Activated CD4-positive, CD25-positive, alpha-beta regulatory T cell treated with anti-CD3 and anti-CD28 coated beads, Interleukin-2, amount 50 U/mL, for 16 hours (primary cell): Measurements from ENCODE around the gene ANKLE1.

Source experiments
- DNase-seq: peaks from one replicate; pipeline ENCODE4 v3.0.0-alpha.2; 2020; ENCODE audit warnings: low read depth, low spot score

ANKLE1 gene

DNA sequence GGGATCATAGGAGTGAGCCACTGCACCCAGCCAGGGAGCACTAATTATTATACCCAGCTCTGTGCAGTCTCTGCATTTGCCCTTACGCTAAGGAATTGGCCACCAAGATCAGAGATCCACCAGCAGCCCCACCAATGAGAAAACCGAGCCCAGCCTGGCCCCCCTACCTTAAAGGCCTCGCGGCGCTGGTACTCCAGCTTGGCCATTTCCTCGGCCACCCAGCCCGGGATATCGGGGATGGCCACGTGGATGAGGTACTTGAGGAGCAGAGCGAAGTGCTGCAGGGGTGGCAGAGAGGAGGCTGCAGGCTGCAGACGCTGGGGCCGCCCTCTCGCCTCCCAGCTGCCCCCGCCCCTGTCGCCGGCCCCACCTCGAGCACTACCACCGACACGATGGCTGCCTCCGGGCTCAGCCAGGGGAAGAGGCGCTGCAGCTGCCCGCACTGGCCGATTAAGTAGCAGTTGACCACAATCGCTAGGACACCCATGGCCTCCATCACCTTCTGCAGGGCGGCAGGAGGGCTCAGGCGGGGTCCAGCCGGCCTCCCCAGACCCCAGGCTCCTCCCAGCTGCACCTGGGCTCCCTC is 45.5 kb downstream of the ANKLE1 start:
- DNase-seq = no peak

DNA sequence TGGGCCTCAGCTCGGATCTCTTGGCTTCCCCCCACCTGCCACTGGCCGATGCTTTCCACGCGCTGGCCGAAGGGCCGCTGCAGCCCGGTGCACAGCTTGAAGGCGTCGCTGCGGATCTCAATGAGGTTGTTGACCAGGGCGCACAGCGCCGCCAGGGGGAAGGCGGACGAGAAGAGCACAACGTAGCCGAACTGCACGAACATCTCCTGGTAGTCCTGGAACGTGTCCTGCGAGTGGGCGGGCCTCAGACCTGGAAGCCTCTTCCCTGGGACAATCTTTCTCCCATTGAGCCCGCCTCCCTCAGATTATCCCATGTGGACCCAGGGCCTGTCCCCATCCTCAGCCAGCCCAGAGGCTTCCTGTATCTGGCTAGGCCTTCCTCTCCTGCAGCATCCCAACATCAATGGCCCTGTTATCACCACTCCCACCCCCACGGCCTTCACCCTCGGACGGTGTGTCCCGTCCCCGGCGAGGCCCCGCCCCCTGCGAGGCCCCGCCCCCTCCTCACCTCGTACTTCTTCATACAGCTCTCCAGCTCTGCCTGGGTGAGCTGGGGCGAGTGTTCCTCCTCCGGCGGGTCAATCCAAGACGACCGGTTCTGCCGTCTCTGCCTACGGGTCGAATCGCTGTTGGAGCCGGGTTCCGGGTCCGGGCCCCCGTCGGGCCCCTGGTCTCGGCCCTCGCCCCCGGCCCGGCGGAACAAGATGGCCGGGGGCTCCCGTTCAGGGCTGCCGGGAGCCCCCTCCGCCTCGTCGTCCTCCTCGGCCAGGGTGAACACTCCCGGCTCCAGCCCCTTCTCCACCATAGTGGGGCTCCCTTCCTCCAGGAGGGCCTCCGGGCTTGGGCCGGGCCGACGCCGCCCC is 46.2 kb downstream of the ANKLE1 start:
- DNase-seq = no peak

DNA sequence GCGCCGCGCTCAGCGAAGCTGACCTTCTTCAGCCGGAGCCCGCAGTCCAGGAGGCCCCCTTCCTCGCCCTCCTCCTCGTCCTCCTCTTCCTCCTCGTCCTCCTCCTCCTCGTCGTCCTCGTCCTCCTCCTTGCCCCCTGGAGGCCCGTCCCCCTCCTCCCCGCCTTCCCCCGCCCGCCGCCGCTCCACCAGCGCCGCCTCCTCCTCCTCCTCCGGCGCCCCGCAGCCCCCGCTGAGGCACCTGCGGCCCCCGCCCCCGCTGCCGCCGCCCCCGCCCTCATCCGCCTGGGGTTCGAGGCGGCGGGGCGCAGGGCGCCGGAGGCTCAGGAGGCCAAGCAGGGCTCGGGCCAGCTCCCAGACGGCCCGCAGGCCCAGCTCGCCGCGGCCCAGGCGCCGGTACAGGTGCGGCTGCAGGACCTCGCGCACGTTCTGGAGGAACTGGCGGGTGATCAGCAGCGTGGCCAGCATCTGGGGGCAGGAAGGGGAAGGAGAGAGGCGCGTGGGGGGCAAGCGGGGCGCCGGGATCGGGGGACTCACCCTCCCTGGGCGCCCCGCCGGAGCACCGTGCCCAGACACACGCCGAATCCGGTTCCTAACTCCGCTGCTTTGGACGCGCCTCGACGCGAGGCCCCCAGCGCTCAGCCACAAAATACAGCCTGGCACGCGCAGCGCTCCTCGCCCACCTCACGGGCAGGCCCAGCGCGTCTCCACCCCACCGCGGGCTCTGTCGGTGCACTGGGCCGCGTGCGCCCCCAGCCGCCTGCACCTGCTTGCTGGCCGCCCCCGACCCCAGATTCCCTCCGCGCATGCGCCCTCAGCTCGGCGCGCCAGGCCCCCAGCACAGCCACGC is 47.0 kb downstream of the ANKLE1 start:
- DNase-seq = no peak

GRCh38 chr19:17329366-17330261 is 47.9 kb downstream of the ANKLE1 start:
- DNase-seq = no peak

GRCh38 chr19:17330262-17331044 is 48.8 kb downstream of the ANKLE1 start:
- no peak for DNase-seq

GRCh38 chr19:17331045-17331558 is 49.4 kb downstream of the ANKLE1 start:
- no peak for DNase-seq

DNA sequence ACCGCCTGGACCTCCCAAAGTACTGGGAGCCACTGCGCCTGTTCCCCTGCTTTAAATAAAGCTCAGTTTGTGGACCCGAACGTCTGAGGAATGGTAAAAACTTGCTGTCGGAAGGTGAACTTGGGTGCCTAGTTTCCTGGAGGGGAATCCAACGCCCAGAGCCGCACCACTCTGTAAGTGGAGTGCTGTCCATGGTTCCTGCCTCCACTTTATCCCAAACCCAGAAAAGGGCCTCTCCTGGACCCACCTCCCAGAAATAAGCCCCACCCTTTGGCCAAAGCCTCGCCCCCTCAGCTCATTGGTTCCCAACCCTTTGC is 50.6 kb downstream of the ANKLE1 start:
- no peak for DNase-seq

GRCh38 chr19:17332677-17333581 is 51.2 kb downstream of the ANKLE1 start:
- no peak for DNase-seq

GRCh38 chr19:17333611-17334413 is 52.1 kb downstream of the ANKLE1 start:
- peak; percentile 55 for DNase-seq

DNA sequence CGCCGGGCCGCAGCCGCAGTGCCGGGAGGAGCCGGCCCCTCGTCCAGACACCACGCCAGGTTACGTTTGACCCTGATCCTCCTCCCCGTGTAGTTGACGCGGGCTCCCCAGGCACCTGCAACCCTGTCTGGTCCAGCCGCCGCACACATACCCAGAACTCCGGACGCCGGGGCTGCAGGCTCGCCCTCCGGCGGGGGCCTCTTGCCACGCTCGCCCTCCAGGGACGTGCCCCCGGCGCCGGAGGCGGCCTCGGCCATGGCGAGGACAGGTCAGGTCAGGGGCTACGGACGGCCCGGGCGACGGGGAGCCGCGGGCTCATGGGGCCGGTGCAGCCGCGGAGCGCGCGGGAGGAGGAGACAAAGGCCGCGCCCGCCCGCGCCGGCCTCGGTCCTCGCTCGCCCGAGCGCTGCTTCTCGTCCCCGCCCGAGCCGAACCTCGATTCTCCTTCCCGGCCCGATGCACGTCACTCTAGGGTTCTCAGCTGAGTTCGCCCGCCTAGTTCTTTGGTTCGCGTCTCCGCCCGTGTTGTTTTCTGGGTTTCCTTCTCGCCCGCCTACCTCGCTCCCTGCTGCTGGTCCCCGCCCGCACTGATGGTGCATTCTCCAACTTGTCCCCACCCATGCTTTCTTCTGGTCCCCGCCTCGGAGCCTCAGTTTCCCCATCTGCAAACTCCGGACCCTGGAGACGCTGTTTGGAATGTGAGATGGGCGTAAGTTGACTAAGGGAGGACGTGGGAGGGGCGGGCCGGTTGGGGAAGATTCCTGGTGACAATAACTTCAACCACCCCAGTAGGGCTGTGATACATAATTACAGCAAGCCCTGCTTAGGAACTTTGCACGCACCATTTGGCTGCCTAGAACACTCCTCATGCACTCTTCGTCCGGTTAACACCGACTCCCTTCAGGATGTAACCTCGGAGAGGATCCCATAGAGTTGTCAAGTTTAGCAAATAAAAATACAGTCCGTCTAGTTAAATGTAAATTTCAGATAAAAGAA is 53.0 kb downstream of the ANKLE1 start, which contains the start of gene ANO8:
Gene ANO8 (minus strand): TSS at position 442 of the 996 bp plus-strand sequence. CDS start 185 bp downstream, at position 257.
- DNase-seq = peak; percentile 91

GRCh38 chr19:17335575-17335974 is 53.9 kb downstream of the ANKLE1 start:
- no peak for DNase-seq
